AML-193 (cell line): ENCODE data around the gene GIPC3.

Experiments used
- DNase-seq, 2 experiments: peaks; one replicate each; lab custom pipeline; 2025; lab: John Stamatoyannopoulos, UW

GIPC3 gene

DNA sequence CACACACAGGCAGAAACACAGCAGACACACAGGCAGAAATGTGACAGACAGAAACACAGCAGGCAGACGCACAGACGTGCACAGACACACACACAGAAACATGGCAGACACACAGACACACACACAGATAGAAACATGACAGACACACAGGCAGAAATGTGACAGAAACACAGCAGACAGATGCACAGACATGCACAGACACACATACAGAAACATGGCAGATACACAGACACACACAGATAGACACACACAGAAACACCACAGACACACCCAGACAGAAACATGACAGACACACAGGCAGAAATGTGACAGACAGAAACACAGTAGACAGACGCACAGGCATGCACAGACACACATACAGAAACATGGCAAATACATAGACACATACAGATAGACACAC, 20.1 kb downstream of the GIPC3 start:
- no peak for DNase-seq

GRCh38 chr19:3605770-3606169, 20.5 kb downstream of the GIPC3 start:
- no peak for DNase-seq

- DNase-seq, result no peak
Observed at GRCh38 chr19:3606174-3606689, 21.0 kb downstream of the GIPC3 start.

- no peak for DNase-seq
Observed at GRCh38 chr19:3606690-3607289, 21.5 kb downstream of the GIPC3 start, which contains the start of gene TBXA2R. Gene TBXA2R, minus strand, starts transcription at chr19:3606875. Its CDS starts 6,241 bp downstream, at chr19:3600634.

DNA sequence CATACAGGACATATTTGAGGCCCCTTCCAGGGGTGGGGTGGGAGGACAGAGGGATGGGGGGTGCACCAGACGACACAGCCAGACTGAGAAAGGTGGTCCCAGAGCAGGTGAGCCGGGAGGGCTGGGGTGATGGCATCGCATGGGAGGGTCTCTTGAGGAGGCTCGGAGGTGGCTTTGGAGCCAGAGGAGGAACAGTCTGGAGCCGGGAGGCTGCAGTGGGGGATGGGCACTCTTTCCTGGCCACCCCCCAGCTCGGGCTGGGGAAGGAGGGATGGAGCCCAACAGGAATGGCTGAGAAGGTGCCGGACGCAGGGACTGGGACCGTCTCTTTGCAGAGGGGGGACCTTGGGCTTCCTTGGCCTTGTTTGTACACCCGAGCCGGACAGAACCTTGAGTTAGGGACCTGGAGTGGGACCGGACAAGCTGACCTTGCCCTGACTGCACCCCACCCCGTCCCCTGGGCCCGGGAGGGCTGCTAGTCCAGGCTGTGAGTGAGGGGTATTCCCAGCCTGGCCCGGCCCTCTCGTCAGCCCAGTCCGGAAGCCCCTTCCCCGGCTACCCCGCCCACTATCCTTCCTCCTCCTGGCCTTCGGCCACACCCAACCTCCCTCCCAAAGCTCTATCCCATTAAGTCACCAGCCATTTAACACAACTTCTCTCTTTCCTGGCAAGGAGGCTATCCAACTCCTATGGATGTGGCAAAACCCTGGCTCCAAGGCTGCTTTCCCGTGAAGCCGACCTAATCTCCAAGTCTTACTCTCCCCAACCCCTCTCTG, 22.2 kb downstream of the GIPC3 start:
- DNase-seq, result no peak

GRCh38 chr19:3608079-3608641, 22.9 kb downstream of the GIPC3 start:
- DNase-seq, result no peak

GRCh38 chr19:3608750-3609322, 23.6 kb downstream of the GIPC3 start:
- no peak for DNase-seq

GRCh38 chr19:3609779-3610719, 24.8 kb downstream of the GIPC3 start:
- DNase-seq, result no peak

DNA sequence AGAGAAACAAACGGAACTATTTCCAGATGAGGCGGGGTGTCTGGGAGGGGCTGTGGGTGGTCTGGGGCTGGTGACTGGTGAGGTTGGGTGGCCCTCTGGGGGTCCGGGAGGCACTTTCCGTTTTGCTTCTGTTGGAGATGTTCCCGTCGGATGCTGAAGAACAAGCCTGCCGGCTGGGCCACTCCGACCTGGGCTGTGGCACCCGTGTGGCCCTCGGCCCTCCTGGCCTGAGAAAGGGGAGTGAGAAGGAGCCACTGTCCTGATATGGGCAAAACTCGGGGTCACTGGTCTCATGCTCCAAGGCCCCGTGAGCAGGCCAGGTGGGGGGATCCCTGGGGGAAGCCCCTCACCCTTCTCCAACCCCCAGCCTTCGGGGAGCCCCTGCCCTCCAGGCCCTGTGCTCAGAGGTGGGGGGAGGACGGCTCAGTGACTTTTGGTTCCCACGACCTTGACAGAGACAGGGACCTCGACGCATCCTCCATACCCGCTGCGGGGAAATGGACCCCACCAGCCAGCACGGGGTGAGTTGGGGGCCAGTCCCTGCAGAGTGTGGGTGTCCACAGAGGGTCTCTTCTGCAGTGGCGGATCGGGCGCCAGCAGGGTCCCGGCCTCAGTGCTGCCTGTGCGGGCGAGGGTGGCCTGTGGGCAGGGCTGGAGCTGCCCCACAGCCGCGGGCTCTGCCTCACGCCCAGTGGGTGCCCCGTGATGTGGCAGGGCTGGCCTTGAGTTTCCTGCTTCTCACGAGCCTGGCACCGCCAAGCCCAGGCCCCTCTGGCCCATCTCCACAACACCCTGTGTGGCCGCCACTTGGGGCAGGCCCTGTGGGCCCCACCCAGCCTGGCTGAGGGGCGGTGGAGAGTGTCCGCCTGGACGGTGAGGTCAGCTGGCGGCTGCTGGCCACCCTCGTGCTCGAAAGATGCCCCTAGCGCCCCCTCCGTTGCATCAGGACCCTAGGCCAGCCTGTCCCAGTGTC, 25.8 kb downstream of the GIPC3 start:
- no peak for DNase-seq

- DNase-seq, result no peak
Observed at GRCh38 chr19:3611841-3612240, 26.6 kb downstream of the GIPC3 start.

- DNase-seq, result no peak
Observed at GRCh38 chr19:3612330-3612729, 27.1 kb downstream of the GIPC3 start.

DNA sequence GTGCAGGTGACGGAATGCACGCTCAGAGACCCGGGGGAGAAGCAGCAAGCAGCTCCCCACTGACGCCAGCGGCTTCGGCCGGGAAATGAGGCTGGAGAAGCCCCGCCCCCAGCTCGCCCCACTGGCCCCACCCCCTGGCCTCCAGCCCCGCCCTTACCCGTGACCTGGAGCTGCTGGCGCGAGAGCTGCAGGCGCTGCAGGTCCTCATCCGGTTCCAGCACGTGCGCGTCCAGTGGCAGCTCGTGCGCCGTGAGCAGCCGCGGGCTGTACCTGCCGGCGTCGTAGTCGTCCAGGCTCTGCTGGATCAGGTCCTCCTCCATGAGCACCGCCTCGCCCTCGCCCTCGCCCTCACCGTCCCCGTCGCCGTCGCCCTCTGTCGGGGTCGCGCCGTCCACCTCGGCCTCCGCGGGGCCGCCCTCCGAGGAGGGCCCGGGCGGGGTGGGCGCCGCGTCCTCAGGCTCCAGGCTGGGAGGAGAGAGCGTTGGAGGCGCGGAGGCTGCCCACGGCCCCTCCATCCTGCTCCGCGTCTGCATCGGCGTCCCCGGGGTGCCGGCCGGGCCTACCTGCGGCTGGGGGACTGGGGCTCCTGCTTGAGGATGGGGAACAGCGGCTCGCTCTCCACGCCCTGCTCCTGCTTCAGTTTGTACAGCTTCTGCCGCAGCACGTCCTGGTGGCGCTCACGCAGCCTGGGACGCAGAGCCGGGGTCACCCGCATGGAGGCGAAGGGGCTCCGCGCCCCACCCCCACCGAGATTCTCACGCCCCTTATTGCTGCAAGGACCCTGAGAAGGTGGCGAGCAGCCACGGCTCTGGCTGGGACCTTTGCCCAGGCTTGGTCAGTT, 27.8 kb downstream of the GIPC3 start:
- no peak for DNase-seq

DNA sequence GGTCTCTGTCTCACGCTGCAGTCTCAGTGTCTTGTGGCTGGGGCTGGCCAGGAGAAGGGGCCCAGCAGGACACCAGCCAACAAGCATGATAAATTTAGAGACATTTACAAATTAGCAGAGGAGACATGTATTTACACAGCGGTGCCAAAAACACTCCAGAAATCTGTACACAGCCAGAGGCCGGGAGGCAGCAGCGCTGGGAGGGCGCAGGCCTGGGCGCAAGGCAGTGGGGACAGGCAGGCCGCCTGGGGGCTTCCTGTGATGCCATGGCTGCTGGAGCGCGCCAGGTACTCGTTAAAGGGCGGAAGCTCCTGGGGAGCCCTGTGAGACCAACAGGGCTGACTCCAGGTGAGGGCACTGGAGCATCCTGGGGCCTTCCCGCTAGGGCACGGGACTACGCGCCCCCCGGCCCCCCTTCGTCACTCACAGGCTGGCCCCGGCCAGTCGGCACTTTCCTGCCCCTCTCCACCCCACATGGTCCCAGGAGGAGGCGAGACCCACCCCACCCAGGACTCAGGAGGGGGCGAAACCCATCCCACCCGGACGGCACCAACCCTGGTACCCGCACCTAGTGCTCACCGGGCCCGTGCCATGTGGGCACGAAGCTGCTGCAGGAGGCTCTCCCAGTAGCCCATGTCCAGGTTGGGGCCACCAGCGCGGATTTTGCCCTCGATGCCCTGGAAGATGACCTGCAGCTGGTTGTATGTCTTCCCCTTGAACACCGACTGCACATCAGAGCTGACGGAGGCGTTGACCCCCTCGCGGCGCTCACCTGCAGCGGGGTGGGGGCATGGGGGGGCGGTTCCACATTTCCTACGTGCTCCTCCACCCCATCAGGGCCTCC, 28.8 kb downstream of the GIPC3 start:
- no peak for DNase-seq

- no peak for DNase-seq
Observed at GRCh38 chr19:3614858-3615505, 29.7 kb downstream of the GIPC3 start.

DNA sequence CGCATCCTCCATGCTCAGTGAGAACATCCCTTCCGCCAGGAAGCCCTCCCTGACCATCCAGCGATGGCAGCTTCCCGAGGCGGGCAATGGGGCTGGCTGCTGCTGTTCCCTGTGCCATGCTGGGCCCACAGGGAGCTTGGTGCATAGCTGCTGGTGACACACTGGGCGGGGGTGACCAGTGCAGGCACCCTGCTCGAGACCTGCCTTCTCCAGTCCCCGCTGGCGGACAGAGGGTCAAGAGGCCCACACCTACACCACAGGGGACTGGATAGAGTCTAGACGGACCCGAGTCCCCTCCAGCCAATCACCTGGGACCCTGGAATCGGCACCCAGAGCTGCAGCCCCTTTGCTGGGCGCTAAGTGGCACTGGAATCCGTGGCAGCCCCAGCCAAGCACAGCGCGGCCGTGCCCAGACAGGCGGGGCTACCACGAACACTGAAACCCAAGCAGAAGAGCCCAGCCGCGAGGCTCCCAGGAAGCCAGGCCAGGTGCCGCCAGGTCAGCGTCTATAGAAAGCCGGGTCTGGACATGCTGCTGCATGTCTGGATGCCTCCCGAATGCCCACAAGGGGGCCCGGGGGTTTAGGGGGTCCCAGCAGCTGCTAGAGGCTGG, 30.4 kb downstream of the GIPC3 start:
- DNase-seq, result no peak

DNA sequence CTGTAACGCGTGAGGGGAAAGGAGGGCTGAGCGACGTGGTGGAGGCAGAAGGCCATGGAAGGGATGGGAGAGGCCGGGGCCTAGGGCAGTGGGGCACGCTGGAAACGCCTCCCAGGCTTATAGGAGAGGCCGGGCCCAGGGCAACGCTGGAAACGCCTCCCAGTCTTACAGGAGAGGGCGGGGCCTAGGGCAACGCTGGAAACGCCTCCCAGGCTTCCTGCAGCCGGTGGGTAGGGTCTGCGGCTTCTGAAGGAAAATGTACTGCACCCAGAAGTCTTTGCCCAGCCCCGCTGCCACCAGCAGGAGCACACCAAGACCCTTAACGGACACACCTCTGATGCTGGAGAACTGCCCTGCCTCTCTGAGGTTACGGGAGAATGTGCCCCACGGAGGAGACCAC, 32.2 kb downstream of the GIPC3 start:
- no peak for DNase-seq

GRCh38 chr19:3618144-3618810, 33.0 kb downstream of the GIPC3 start:
- no peak for DNase-seq
